Measurements from ENCODE around the gene PDCD10.

PDCD10 gene

DNA sequence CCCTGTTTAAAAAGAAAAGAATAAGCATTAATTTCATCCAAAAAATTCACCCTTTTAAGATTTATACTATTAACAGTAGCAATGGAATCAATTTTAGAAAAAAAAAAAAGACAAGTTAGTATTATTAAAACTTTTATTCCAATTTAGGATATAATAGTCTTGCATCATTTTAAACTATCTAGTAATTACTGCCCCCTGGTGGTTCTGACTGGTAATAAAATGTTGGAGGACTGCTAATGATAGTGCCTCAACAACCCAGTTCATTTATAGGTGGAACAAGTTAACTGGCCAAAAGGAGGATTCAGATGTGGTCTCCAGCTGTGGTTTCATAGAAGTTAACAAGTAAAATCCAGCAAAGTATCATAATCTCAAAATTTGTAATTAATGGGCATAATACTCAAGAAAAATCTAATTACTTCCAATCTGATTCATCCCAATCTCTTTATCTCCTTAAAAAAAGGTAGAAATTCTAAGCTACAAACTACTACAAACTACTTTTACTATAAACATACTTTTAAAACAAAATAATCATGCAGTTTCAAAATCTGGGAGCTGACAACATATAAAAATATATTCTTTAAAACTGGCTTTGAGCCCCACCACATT is 50.2 kb downstream of the PDCD10 start:
- peak in 1 of 2 donors; percentile 34 for DNase-seq (ENCODE audit: low read depth in 2 of 2)

DNA sequence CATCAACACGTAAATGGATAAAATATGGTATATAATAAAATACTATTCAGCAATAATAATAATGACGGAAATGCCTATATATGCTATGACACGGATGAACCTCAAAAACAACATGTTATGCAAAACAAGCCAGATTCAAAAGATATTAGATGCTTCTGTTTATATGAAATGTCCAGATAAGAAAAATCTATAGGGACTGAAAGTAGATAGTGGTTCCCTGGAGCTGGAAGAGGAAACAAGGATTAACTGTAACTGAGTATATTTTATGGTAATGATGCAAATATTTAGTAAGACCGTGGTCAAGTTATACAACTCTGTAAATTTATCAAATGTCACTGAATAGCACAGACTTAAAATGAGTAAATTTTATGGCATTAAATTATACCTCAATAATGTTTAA is 55.2 kb downstream of the PDCD10 start:
- no peak for DNase-seq (ENCODE audit: low read depth in 2 of 2)

DNA sequence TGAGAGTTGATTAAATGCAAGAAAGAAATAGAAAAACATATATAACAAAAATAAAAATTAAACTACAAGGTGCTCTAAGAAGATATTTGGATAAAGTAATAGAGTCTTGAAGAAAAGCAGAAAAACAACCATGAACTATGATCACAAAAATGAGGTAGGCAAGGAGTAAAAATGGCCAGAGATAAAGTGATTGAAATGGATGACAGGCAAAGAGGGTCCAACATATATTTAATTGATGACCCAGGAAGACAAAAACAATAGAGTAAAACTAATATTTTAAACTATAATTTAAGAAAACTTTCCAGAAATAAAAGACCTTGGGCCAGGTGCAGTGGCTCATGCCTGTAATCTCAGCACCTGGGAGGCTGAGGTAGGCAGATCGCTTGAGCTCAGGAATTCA is 58.8 kb downstream of the PDCD10 start:
- no peak for DNase-seq (ENCODE audit: low read depth in 2 of 2)

DNA sequence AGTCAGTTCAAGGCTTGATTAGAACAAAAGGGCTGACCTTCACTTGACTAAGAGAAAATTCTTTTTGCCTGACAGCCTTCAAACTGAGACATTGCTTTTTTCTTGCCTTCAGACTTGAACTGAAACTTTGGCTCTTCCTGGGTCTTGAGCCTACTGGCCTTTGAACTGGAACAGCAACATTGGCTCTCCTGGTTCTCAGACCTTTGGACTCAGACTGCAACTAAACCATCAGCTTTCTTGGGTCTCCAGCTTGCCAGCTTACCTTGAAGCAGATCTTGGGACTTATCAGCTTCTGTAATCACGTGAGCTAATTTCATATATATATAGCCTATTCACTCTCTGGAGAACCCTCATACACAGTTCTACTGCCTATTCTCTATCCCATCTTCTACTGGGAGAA is 61.5 kb downstream of the PDCD10 start:
- no peak for DNase-seq (ENCODE audit: low read depth in 2 of 2)

DNA sequence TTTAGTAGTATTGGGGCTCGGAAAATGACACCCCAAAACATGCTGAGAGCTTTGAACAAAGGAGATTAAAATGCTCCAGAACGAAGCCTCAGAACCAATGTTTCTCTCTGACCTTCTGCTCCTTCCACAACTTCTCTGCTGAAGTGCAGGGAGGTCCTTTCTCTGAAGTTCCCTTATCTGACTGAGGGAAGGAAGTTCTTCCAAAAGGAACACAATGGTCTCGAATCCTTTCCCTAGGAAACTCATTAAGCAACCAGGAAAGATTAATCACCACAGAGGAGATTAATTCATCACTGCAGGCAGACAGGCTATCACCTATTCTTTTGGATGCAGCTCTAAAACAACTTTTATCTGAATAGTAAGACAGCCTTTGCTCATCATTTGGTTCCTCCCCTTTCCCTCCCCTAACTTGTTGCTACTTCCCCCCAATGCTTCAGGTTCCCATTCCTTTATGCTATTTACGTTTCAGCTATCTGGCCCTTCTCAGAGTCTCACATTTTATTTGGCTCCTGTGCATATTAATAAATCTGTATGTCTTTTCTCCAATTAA is 62.7 kb downstream of the PDCD10 start:
- DNase-seq (ENCODE audit: low read depth in 2 of 2): no peak

DNA sequence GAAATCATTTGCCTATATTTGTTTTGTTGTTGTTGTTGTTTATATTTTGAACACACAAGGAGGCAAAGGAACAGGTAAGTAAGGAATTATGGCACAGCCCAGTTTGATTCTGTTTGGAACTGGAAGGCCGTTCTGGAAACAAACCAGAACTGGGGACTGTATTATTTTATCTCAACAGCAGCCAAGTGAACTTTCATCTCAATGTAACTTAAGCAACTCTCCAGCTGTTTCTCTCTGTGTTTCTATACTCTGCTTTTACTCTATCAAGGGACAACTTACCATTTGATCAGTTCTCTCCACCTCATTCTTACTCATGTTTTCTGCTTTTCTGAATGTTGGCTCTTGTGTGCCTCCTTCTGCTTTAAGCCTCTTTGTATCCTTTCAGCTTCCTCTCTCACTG is 65.0 kb downstream of the PDCD10 start:
- no peak for DNase-seq (ENCODE audit: low read depth in 2 of 2)

DNA sequence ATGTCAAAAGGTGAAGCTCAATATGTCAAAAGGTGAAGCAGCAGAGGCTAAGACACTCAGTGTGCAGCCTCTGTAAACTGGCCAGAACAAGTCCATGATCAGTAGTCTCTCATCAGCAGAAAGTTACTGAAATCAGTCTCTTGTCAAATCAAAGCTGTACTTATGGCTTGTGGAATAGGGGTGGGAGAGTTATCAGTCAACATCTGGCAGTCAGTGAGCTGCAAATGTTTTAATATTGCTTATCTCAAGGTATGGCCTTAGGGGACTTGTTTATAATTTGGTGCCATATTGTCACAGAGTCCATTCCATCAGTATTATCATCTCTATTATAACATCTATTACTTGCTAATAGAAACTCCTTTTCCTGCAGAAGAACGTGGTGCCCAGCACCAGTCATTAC is 66.0 kb downstream of the PDCD10 start:
- no peak for DNase-seq (ENCODE audit: low read depth in 2 of 2)

DNA sequence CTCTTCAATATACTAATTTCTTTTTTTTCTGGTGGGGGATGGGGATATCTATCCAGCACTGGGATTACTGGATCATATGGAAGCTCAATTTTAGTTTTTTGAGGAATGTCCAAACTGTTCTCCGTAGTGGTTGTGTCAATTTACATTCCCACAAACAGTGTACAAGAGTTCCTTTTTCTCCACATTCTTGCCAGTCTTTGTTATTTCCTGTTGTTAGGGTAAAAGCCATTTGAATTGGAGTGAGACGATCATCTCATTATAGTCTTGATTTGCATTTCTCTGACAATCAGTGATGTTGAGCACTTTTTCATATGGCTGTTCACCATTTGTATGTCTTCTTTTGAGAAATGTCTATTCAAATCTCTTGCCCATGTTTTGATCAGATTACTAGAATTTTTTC is 68.1 kb downstream of the PDCD10 start:
- no peak for DNase-seq (ENCODE audit: low read depth in 2 of 2)

DNA sequence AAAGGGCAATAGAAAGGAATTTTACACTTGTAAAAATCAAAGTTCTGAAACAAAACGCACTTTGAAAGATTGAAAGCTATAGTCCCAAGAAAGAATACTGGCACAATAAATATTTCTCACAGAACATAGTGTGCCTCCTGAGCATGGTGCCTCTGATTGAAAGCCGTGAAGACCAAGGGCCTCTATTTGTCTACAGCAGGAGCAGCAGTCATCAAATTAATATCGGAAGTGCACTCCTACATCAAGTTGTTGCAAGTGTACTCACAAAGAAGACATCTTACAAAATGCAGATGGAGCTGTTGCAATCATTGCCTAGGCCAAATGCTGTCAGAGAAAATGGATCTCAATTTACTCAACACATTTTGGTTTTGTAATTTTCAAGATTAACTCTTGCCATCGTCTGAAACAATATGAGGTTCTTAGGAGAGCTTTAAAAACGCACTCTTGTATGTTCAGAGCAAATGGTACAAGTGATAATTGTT is 71.7 kb downstream of the PDCD10 start:
- no peak for DNase-seq (ENCODE audit: low read depth in 2 of 2)

DNA sequence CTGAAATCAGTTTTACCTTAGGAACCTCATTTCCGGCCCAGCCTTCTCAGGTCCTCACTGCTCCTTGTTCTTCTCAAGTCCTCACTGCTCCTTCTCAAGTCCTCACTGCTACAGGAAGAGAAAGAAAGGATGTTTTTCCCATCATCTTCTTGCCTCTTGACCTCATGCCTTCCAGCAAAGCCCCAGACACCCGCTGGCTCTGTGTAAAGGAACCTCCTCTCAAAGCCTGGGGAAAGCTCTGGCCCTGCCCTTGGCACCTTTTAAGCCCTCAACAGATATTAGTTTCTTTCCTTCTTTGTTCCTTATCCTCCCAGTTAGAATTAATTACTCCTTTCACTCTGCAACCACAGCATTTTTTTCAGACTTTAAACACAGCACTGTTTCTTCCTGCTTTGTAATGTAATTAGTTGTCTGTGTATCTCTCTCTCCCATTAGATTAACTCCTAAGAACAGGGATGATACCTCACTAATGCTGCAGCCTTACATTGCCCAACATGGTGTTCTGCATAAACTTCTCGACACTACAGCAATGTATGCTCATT is 76.9 kb downstream of the PDCD10 start:
- no peak for DNase-seq (ENCODE audit: low read depth in 2 of 2)

DNA sequence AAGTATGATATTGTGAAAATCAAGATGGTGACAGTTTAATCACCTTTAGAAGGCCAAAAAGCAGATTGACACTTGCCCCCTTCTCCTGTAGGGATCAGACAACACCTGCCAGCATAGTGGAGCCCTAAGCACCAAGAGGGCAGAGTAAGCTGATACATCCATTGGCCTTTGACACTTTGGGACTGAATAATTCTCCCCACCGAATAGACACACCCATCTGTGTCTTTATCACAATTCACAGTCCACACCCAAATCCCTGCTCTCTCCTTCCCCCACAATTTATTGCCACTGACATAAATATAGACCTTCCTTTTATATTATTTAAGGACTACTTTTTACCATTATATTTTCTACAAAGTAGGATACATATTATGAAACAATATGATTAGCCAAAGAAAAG is 77.9 kb downstream of the PDCD10 start:
- no peak for DNase-seq (ENCODE audit: low read depth in 2 of 2)

DNA sequence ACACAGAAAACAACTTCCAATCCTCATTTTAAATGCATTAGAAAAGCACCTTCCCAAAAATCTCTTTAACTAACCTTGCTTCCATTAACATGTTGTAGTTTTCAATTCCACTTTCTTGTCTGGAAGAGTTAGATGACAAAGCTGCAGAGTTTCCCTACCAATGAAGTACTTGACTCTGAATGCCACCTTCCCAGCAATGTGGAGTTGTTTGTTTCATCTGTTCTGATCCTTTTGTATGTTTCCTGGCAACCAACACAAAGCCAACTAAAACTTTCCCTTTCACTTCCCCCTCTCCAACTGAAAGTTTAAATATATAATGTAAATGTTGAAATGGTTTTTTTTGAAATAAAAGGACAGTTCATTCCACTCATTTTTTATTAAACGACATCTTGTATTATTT is 80.9 kb downstream of the PDCD10 start, which contains the start of gene WDR49:
Gene WDR49 (minus strand): TSS at position 183 of the 400 bp plus-strand sequence. CDS start 517 bp downstream, outside the sequence.
- DNase-seq (ENCODE audit: low read depth in 2 of 2): no peak

DNA sequence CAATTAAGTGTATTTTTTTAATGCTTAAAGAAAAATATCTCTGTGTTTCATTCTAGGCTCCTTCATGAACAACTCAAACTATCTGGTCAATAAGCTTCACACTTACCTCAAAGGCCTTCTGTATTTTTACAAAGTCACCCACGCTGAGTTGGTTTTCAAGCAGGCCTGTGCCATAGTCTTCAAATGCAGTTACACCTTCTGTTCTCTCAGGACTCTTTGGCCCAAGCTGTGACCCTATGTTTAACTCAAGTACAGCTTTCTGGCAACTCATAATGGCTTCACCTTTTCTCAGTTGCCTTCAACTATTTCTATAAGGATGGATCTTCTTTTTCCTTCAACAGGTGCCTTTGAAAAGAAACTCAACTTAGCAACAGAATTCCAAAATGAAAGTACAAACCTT is 81.5 kb downstream of the PDCD10 start:
- DNase-seq (ENCODE audit: low read depth in 2 of 2): no peak

DNA sequence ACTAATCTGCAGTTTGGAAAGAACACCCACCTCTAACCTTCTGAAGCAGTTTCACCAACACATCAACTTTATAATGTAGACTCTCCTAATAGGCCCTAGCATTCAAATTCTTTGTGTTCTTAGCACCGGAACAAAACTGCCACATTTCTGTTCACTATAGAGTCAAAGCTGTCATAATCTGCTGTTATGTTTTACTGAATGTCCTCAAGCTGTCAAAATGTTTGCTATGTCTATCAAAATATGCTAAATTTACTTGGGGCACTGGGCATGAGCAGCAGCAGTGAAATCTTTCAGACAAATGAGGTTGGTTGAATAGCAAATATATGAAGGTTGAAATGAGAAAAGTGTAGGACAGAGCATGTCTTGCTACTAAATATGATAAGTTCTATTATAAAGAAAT is 82.9 kb downstream of the PDCD10 start:
- DNase-seq (ENCODE audit: low read depth in 2 of 2): no peak

DNA sequence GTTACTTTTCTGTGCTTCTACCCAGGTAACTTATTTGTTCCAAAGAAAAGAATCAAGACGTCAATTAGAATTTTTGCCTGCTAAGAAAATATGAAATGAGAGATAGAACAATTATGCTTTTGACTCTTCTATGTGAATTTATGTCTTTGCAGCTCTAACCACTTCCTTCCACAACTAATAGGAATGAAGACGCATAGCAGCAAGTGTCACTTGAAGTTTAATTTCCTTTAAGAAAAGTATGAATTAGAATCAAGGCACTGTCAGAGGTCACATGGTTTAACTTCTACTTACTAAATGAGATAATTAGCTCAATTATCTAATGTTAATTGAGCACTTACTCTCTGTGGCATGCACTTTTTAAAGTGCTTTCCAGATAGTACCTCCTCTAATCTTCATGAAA is 84.2 kb downstream of the PDCD10 start:
- DNase-seq (ENCODE audit: low read depth in 2 of 2): no peak

DNA sequence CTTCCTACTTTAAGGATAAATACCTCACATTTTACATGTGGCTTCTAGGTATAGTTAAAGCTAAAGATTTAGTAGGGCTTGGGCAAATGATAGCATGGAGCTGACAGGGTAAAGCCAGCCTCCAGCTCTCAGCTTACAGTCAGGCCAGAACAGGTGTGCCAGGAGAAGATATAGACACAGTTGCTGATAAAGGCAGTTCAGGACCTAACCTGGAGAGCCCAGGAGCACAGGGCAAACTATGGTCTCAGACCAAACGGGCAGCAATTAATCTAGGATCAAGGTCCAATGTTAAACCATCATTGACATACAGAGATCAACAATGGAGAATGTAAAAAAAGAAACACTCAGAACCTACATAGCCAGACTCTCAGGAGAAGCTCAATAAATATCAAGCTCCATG is 84.9 kb downstream of the PDCD10 start:
- DNase-seq (ENCODE audit: low read depth in 2 of 2): no peak

DNA sequence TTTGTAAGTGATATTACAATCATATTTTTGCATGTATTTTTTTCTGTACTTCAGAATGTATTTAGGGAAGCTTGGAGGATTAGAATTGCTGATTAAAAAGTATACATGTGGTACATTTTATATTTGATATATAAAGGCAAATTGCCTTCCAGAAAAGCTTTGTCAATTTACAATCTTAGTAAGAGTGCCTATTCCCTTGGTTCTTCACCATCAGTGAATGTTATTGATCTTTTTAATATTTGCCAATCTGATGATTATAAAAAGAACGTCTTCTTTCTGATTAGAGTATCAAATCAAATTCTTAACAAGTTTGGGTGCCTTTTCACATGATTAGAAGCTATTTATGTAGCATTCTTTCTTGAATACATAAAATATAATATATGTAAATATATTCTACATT is 90.1 kb downstream of the PDCD10 start:
- DNase-seq (ENCODE audit: low read depth in 2 of 2): no peak

Data from stimulated activated CD4-positive, alpha-beta T cell treated with anti-CD3 and anti-CD28 coated beads, Interleukin-1b, Interleukin-23, amount 100 ng/mL, for 1 hour (primary cell).